ENCODE measurements around the gene SFMBT2.

DNA sequence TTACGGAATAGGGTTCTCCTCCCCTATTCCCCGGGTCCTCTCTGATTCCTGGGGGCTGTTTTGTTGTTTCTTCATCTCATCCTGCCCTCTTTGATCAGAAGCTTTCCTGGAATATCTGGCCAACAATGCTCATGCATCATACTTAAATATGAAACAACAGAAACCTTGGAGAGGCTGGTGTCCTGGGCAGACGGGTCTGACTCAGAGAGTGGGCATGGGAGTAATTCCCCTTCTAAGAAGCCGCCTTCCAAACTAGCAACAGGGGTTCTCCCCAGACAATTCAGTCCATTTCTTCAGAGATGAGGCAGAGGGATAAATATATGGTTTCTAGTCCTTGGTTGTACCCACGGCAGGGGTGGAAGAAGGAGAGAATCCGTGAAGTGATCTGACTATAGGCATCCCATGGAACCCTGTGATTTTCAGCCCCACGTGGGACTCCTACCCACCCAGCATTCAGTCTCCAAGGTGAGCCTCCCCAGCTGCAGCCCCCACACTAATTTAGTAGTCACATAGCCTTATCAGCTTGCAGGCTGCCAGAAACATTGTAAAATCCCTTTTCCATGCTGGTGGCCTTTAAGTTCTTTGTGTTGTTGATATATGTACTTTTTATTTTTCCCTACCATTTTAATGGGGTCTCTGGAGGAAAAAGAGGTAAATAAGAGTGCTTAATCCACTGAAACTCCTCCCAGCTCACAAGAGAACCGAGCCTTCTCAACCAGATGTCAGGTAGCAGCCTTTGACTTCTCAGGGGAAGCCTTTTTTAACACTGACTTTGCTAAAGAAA is 119.2 kb downstream of the SFMBT2 start:
- TF ChIP-seq EZH2 (IDR thresholded peaks at IDR 0.05): no peak
- no peak for TF ChIP-seq FOXP2 (optimal IDR thresholded peaks at IDR 0.05; ENCODE audit: control extremely low read depth, extremely low read length, insufficient read depth)

Measured in SK-N-MC (cell line).